ENCODE measurements around the gene FRAT1. TPM values are rescaled to one million over a fixed set of nuclear protein-coding genes. Genes with fewer than 3 reads are reported as not detected.

Gene FRAT1, protein sequence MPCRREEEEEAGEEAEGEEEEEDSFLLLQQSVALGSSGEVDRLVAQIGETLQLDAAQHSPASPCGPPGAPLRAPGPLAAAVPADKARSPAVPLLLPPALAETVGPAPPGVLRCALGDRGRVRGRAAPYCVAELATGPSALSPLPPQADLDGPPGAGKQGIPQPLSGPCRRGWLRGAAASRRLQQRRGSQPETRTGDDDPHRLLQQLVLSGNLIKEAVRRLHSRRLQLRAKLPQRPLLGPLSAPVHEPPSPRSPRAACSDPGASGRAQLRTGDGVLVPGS
- total RNA-seq = 1 to 10 TPM; 8.6 to 8.7 TPM

DNA sequence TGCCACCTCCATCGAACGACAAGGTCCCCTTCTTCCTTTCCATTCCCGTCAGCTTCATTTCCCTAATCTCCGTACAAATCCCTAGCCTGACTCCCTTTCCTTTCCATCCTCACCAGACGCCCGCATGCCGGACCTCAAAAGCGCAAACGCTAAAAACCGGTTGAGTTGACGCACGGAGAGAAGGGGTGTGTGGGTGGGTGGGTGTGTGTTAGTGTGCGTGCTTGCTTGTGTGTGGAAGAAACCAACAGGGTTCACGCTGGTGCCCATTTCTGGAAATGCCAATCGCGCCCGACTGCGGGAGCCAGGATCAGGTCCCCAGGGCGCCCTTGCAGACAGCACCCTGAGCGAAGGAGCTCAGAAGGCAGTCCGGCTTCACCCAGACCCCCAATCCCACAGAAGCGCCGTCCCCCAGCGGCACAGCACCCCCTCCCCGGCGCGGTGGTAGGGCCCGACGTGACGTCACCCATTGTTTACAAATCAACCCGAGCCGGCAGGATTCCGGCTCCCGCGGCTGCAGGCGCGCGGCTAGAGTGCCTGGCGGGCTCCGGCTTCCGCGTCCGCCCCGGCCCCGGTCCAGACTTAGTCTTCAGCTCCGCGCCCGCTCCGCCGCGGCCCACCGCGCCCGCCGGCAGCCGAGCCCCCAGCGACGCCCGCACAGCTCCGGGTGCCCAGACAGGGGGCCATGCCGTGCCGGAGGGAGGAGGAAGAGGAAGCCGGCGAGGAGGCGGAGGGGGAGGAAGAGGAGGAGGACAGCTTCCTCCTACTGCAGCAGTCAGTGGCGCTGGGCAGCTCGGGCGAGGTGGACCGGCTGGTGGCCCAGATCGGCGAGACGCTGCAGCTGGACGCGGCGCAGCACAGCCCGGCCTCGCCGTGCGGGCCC is at the start of gene FRAT1:
Gene FRAT1 (plus strand): TSS at position 500 of the 880 bp plus-strand sequence. CDS start 183 bp downstream, at position 683.

DNA sequence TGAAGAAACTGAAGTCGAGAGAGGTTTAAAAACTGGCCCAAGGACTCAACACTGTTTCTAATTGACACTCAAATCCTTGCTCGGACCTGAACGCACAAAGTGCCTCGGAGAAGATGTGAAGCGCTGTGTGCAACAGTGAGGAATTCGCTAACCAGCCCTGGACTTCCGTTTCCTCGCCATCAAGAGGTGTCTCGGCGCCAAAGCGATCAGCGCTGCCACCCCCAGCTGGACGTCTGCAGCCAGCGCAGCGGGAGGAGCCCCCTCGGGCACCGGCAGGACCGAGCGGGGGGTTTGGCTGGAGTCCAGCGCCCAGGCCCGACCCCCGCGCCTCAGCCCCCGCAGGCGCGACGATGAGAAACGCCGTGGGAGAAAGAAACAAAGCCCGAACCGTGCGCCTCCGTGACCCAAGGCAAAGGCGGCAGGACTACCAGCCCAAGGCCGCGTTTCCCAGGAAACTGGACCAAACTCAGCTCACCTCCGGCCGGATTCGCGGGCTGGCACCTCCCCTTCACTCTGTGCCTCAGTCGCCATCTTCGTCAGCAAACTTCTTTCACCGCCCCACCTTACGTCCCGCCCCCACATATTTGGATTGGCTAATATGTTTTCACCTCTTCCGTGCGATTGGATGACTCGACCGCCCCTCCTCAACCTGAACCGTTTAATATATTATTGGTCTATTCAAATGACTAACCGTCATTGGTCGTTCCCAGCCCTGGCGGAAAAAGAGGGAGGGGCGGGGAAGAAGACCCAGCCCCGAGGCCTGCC is 26.8 kb upstream of the FRAT1 start, which contains the start of gene ARHGAP19:
Gene ARHGAP19 (minus strand): TSS at position 541 of the 765 bp plus-strand sequence. CDS start 10 bp downstream, at position 531.

DNA sequence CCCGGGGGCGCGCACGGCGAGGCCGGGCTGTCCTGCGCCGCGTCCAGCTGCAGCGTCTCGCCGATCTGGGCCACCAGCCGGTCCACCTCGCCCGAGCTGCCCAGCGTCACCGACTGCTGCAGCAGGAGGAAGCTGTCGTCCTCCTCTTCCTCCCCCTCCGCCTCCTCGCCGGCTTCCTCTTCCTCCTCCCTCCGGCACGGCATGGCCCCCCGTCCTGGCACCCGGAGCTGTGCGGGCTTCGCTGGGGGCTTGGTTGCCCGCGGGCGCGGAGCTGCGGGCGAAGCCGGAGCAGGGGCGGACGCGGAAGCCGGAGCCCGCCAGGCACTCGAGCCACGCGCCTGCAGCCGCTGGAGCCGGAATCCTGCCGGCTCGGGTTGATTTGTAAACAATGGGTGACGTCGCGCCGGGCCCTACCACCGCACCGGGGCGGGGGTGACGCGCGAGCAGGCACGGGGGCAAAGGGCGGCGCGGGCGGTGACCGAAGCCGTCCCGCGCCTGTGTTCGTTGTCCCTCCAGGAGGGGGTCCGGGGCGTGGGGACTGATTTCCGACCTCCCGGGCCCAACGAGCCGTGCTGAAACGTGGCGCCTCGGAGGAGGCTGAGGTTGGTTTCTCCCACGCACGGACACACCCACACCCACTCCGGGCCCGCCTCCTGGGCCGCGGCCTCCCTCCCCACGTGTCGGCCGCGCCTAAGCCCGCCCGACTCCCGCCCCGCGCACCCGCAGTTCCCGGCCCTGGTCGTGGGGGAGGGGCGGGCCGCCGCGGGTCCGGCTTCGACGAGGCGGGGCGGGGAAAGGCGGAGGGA is 15.5 kb downstream of the FRAT1 start, which contains the start of gene FRAT2:
Gene FRAT2 (minus strand): TSS at position 360 of the 806 bp plus-strand sequence. CDS start 157 bp downstream, at position 203.

Other genes starting within 250 kb of the FRAT1 start
- under 1 TPM; 0.22 to 0.25 TPM for gene SLIT1, start 133.3 kb upstream of the FRAT1 start, total RNA-seq
- gene ARHGAP19, start 26.6 kb upstream of the FRAT1 start, total RNA-seq = 10 to 100 TPM; 35.1 to 40.5 TPM
- 10 to 100 TPM; 12.3 to 12.8 TPM for gene FRAT2, start 15.5 kb downstream of the FRAT1 start, total RNA-seq
- gene RRP12, start 82.1 kb downstream of the FRAT1 start, total RNA-seq = 10 to 100 TPM; 17.8 to 22.2 TPM
- 100 to 1,000 TPM; 303 to 312 TPM for gene PGAM1, start 106.9 kb downstream of the FRAT1 start, total RNA-seq
- 10 to 100 TPM; 44.1 to 45.6 TPM for gene EXOSC1, start 126.7 kb downstream of the FRAT1 start, total RNA-seq
- 10 to 100 TPM; 33.1 to 36.8 TPM for gene ZDHHC16, start 126.9 kb downstream of the FRAT1 start, total RNA-seq
- 10 to 100 TPM; 72.8 to 74.3 TPM for gene MMS19, start 179.2 kb downstream of the FRAT1 start, total RNA-seq
- gene UBTD1, start 179.7 kb downstream of the FRAT1 start, total RNA-seq = 1 to 10 TPM; 1.1 to 1.4 TPM

Measured in activated naive CD4-positive, alpha-beta T cell treated with anti-CD3 and anti-CD28 coated beads, Interleukin-2, amount 10 ng/mL, durations not matched to agents 5 hours and 36 hours (primary cell).